Activated CD4-positive, alpha-beta T cell treated with anti-CD3 and anti-CD28 coated beads, Interleukin-2, amount 10 ng/mL, durations not matched to agents 7 days and 5 days (primary cell): ENCODE results near the gene LRRC28. TPM values are rescaled to one million over a fixed set of nuclear protein-coding genes. Genes with fewer than 3 reads are reported as not detected.

Experiments used
- CTCF ChIA-PET: fragments of 350-600 bp; sonication (Branson Sonifier 250); formaldehyde crosslinking; loops from one replicate; lab custom pipeline; 2021; ENCODE audit warnings: antibody characterized with exemption; lab: Charles Lee
- POLR2A ChIA-PET: fragments of 350-600 bp; sonication (Branson Sonifier 250); formaldehyde crosslinking; loops from one replicate; lab custom pipeline; 2021; ENCODE audit warnings: antibody characterized with exemption; lab: Charles Lee
- DNase-seq: peaks from one replicate; pipeline ENCODE4 v3.0.0-alpha.2; 2020
- H3K27ac Mint-ChIP-seq: one replicate; pipeline ENCODE4 v1.8.0; 2021; ENCODE audit warnings: mild to moderate bottlenecking, moderate library complexity, mixed read lengths
- H3K27me3 Mint-ChIP-seq: one replicate; pipeline ENCODE4 v1.8.0; 2021; ENCODE audit warnings: mixed read lengths
- H3K36me3 Mint-ChIP-seq: one replicate; pipeline ENCODE4 v1.8.0; 2021; ENCODE audit warnings: low read depth, mixed read lengths
- H3K4me1 Mint-ChIP-seq: one replicate; pipeline ENCODE4 v1.8.0; 2021; ENCODE audit warnings: mixed read lengths
- H3K4me3 Mint-ChIP-seq: one replicate; pipeline ENCODE4 v1.8.0; 2021; ENCODE audit warnings: mild to moderate bottlenecking, moderate library complexity, mixed read lengths
- H3K9me3 Mint-ChIP-seq: one replicate; pipeline ENCODE4 v1.8.0; 2021; ENCODE audit warnings: mixed read lengths
- total RNA-seq, 2 experiments: library from RNA; stranded (reverse); gene quantifications; one replicate each; pipeline ENCODE4 v1.2.3, GENCODE V29; 2021

The LRRC28 gene
- total RNA-seq, 2 experiments from 2014 or later, result 19.2 to 26.0 TPM

DNA sequence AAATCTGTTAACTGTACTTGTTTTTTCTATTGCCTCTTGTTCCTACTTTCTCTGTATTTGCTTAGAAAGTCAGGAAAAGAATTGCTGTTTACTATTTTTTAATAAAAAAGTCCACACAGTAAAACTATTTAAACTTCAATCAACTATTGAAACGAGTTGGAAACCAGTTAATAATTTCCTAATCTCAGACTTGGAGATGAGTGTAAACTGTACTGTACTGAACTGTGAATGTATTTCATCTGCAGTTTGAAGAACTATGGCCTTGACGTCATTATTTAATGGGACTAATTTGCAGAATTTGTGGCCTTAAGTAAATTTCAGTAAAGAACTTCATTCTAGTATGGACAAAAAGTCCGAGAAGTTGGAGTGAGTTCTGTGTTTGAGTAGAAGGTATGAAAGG is 89.1 kb downstream of the LRRC28 start:
- no peaks in the 10 kb centered on the region for H3K36me3 Mint-ChIP-seq
- ChIA-PET CTCF (interaction anchor here (1.4 kb wide), 1 partner anchor 10 kb away, joined by 4 read pairs; no protein-coding TSS in a partner anchor), POLR2A (no interaction called here)
- H3K4me1 Mint-ChIP-seq, result peaks cover 7% of the 10 kb centered on the region
- no peak overlapping the region for H3K4me3 Mint-ChIP-seq
- no peaks in the 10 kb centered on the region for H3K9me3 Mint-ChIP-seq
- no peak for DNase-seq
- H3K27me3 Mint-ChIP-seq, result no peaks in the 10 kb centered on the region
- H3K27ac Mint-ChIP-seq, result no peak overlapping the region

DNA sequence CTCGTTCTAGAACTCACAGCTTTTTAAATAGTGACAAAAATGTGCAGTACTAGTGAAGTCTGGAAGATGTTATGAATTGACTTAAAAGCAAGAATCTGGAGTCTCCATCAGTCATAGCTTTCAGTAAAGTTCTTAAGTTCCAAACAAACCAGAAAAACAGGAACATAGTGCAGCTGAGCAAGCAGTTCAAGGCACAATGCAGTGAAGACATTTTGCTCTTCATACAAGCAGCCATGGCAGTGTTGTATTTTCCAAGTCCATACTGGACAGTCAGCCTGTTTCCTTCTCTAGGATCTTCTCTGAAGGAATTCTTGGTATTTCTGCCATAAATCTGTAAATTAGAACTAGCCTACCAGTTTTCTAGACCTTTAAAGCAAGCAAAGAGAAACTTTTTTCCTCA is 90.5 kb downstream of the LRRC28 start:
- Mint-ChIP-seq H3K36me3 (no peaks in the 10 kb centered on the region), H3K4me3 (no peak overlapping the region), H3K27ac (no peak overlapping the region), H3K27me3 (no peaks in the 10 kb centered on the region), H3K9me3 (no peaks in the 10 kb centered on the region), H3K4me1 (peaks cover 7% of the 10 kb centered on the region)
- DNase-seq, result no peak
- POLR2A ChIA-PET, result no interaction called here
- CTCF ChIA-PET, result interaction anchor here (0.6 kb wide), 2 partner anchors 9 to 342 kb away, joined by 3 to 5 read pairs; no protein-coding TSS in a partner anchor

DNA sequence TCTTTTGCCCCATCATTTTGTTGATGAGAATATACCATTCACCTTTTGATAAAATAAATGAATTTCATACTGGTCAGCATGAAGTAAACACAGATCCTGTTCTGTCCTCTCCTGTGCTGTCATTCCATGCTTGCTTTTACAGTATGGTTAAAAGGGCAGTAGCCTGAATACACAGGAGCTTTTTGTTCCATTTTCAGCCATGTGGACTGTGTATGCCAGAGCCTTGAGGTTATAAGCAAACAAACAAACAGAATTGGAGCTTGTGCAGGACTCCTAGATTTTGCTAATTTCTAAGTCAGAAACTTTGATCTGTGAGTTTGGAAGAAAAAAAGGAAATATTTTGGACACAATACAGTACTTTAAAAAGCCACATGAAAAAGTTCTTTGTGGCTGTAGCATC is 91.9 kb downstream of the LRRC28 start:
- no peak for DNase-seq
- no peak overlapping the region for H3K27ac Mint-ChIP-seq
- H3K27me3 Mint-ChIP-seq, result no peaks in the 10 kb centered on the region
- H3K4me3 Mint-ChIP-seq, result no peak overlapping the region
- no peaks in the 10 kb centered on the region for H3K9me3 Mint-ChIP-seq
- POLR2A ChIA-PET, result no interaction called here
- no peaks in the 10 kb centered on the region for H3K36me3 Mint-ChIP-seq
- H3K4me1 Mint-ChIP-seq, result peaks cover 7% of the 10 kb centered on the region
- CTCF ChIA-PET, result no interaction called here

DNA sequence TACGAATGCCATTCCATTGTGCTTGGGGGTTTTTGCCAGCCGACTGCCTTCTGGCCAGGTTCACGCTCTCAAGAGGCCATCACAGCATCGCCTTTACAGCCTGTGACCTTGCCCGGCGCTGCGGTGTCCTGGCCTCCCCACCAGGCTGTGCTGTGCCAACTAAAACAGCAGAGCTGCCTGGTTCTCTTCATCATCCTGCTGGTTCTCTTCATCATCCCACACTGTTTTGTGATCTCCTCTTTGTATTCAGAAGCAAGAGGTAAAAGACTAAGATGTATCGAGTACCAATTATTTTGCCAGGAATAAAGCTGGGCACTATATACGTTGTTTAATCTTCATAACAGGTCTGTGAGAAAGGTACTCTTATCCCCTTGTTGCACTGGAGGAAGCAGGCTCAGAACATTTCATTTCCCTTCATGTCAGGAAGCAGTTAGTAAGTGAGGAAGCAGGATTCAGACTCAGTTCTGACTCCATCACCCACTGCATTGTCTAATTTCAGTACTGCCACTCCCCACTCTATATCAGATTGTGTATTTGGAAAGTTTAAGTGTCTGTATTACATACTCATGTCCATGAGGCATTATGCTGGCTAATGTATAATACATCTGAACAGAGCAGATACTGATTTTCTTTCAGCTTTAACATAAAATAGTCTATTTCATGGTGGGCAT is 92.7 kb downstream of the LRRC28 start:
- Mint-ChIP-seq H3K27me3 (no peaks in the 10 kb centered on the region), H3K4me3 (no peak overlapping the region), H3K36me3 (peaks cover 1% of the 10 kb centered on the region), H3K4me1 (peaks cover 7% of the 10 kb centered on the region), H3K27ac (no peak overlapping the region), H3K9me3 (no peaks in the 10 kb centered on the region)
- ChIA-PET POLR2A (no interaction called here), CTCF (interaction anchor here (0.7 kb wide), 1 partner anchor 11 kb away, joined by 3 read pairs; no protein-coding TSS in a partner anchor)
- DNase-seq, result peak; percentile 49

- Mint-ChIP-seq H3K4me1 (peaks cover 7% of the 10 kb centered on the region), H3K36me3 (peaks cover 6% of the 10 kb centered on the region), H3K4me3 (no peak overlapping the region), H3K27me3 (no peaks in the 10 kb centered on the region), H3K27ac (no peak overlapping the region), H3K9me3 (no peaks in the 10 kb centered on the region)
- ChIA-PET CTCF (interaction anchor here (0.7 kb wide), 2 partner anchors 9 to 10 kb away, joined by 3 read pairs; no protein-coding TSS in a partner anchor), POLR2A (no interaction called here)
- DNase-seq, result no peak
Measured at GRCh38 chr15:99344639-99345038, 93.4 kb downstream of the LRRC28 start.

GRCh38 chr15:99345242-99345641 is 94.0 kb downstream of the LRRC28 start:
- H3K4me1 Mint-ChIP-seq, result peaks cover 7% of the 10 kb centered on the region
- ChIA-PET POLR2A (no interaction called here), CTCF (interaction anchor here (0.7 kb wide), 2 partner anchors 10 to 319 kb away, joined by 3 to 4 read pairs; no protein-coding TSS in a partner anchor)
- peaks cover 6% of the 10 kb centered on the region for H3K36me3 Mint-ChIP-seq
- DNase-seq, result no peak
- H3K4me3 Mint-ChIP-seq, result no peak overlapping the region
- H3K27me3 Mint-ChIP-seq, result no peaks in the 10 kb centered on the region
- no peak overlapping the region for H3K27ac Mint-ChIP-seq
- no peaks in the 10 kb centered on the region for H3K9me3 Mint-ChIP-seq

DNA sequence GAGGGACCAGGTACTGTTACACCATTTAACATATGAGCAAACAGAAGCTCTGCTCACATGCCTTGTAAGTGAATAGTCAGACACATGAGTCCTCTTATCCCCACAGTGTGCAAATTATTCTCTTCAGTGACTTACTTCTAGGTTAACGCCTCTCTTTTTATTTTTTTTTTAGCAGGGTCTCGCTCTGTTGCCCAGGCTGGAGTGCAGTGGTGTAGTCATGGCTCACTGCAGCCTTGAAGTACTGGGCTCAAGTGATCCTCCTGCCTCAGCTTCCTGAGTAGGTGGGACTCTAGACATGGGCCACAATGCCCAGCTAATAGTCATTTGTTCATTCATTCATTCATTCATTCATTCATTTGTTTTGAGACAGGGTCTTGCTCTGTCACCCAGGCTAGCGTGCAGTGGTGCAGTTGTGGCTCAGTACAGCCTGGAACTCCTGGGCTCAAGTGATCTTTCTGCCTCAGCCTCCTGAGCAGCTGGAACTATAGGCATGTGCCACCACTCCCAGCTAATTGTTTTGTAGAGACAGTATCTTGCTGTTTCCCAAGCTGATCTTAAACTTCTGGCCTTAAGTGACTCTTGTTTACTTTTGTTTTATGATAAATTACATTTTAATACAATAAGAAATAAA is 94.7 kb downstream of the LRRC28 start:
- POLR2A ChIA-PET, result no interaction called here

GRCh38 chr15:99347574-99347973 is 96.3 kb downstream of the LRRC28 start:
- no peak for DNase-seq
- H3K9me3 Mint-ChIP-seq, result no peaks in the 10 kb centered on the region
- H3K4me3 Mint-ChIP-seq, result no peak overlapping the region
- ChIA-PET POLR2A (no interaction called here), CTCF (no interaction called here)
- no peaks in the 10 kb centered on the region for H3K27me3 Mint-ChIP-seq
- no peak overlapping the region for H3K27ac Mint-ChIP-seq
- H3K36me3 Mint-ChIP-seq, result peaks cover 6% of the 10 kb centered on the region
- H3K4me1 Mint-ChIP-seq, result peaks cover 7% of the 10 kb centered on the region

More for the DNA sequence above, 94.7 kb downstream of the LRRC28 start:
- no peak for DNase-seq
- CTCF ChIA-PET, result interaction anchor here (0.6 to 1.2 kb wide), 3 partner anchors 318 to 525 kb away, joined by 3 to 4 read pairs (median 3); no protein-coding TSS in a partner anchor
- peaks cover 6% of the 10 kb centered on the region for H3K36me3 Mint-ChIP-seq
- peaks cover 7% of the 10 kb centered on the region for H3K4me1 Mint-ChIP-seq
- no peaks in the 10 kb centered on the region for H3K27me3 Mint-ChIP-seq
- H3K27ac Mint-ChIP-seq, result no peak overlapping the region
- H3K4me3 Mint-ChIP-seq, result no peak overlapping the region
- H3K9me3 Mint-ChIP-seq, result no peaks in the 10 kb centered on the region

- Mint-ChIP-seq H3K27ac (no peak overlapping the region), H3K4me3 (no peak overlapping the region), H3K36me3 (peaks cover 6% of the 10 kb centered on the region), H3K9me3 (no peaks in the 10 kb centered on the region), H3K27me3 (no peaks in the 10 kb centered on the region), H3K4me1 (peaks cover 7% of the 10 kb centered on the region)
- no peak for DNase-seq
- ChIA-PET POLR2A (no interaction called here), CTCF (interaction anchor here (0.9 kb wide), 1 partner anchor 10 kb away, joined by 3 read pairs; no protein-coding TSS in a partner anchor)
Measured at GRCh38 chr15:99348412-99348811, 97.1 kb downstream of the LRRC28 start.

DNA sequence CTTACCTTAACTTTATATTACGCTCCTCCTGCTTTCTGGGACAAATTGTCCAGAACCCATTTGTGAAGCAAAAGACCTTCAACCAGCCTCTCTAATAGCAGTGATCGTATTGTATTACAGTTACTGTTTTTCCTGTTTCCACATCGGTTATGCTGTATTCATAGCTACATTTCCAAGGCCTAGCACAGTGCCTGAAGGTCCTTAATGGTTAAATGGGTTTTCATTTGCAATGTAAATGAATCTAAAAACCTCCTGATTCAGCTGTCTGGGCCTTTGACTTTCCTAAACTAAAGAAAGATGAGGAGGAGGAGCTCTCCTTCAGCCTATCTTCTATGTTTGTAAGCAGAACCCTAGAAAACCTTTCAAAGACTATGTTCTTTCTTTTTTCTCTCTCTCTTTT is 99.1 kb downstream of the LRRC28 start:
- H3K27me3 Mint-ChIP-seq, result no peaks in the 10 kb centered on the region
- no peak for DNase-seq
- H3K27ac Mint-ChIP-seq, result no peak overlapping the region
- no peak overlapping the region for H3K4me3 Mint-ChIP-seq
- ChIA-PET POLR2A (no interaction called here), CTCF (interaction anchor here (1.0 to 1.2 kb wide), 3 partner anchors 9 to 154 kb away, joined by 3 to 4 read pairs (median 3); no protein-coding TSS in a partner anchor)
- peaks cover 7% of the 10 kb centered on the region for H3K36me3 Mint-ChIP-seq
- H3K9me3 Mint-ChIP-seq, result no peaks in the 10 kb centered on the region
- no peaks in the 10 kb centered on the region for H3K4me1 Mint-ChIP-seq

DNA sequence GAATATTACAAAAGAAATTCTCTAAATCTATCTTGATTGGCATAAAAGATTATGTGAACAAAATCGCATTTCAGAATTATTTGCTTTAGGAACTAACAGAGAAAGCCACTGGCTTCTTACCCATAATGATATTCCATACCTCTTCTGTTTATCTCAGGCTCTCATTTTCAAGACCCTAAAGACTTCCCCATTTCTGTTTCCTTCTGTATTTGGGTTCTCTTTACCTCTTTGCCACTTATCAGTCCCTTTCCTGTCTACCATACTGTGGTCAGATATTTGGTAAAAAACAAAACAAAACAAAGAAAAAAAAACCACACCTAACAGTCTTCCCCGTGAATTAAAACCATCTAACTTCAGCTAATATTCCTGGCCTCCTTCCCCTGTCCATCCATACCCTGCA is 108.5 kb downstream of the LRRC28 start:
- H3K4me3 Mint-ChIP-seq, result no peak overlapping the region

GRCh38 chr15:99361545-99362185 is 110.4 kb downstream of the LRRC28 start:
- DNase-seq, result no peak
- Mint-ChIP-seq H3K4me1 (peaks cover 11% of the 10 kb centered on the region), H3K27me3 (no peaks in the 10 kb centered on the region), H3K27ac (no peak overlapping the region), H3K4me3 (no peak overlapping the region), H3K36me3 (peaks cover 14% of the 10 kb centered on the region), H3K9me3 (peaks cover 3% of the 10 kb centered on the region)
- ChIA-PET POLR2A (no interaction called here), CTCF (interaction anchor here (0.6 kb wide), 1 partner anchor 326 kb away, joined by 3 read pairs; no protein-coding TSS in a partner anchor)

More for the DNA sequence above, 108.5 kb downstream of the LRRC28 start:
- ChIA-PET POLR2A (no interaction called here), CTCF (interaction anchor here (0.6 kb wide), 1 partner anchor 9 kb away, joined by 3 read pairs; no protein-coding TSS in a partner anchor)
- H3K9me3 Mint-ChIP-seq, result peaks cover 5% of the 10 kb centered on the region
- peaks cover 11% of the 10 kb centered on the region for H3K4me1 Mint-ChIP-seq
- H3K36me3 Mint-ChIP-seq, result peaks cover 12% of the 10 kb centered on the region
- no peak for DNase-seq
- H3K27ac Mint-ChIP-seq, result no peak overlapping the region
- no peaks in the 10 kb centered on the region for H3K27me3 Mint-ChIP-seq
